Cardiac muscle cell (in vitro differentiated cells and primary cell): ENCODE results near the gene FBLN1. TPM values are rescaled to one million over a fixed set of nuclear protein-coding genes. Genes with fewer than 3 reads are reported as not detected.
A peak's percentile ranks its signal among the peaks of the same experiment; 100 is the strongest.
"Not testable (repeated sequence)": the region's sequence is repeated elsewhere in the genome, so short reads cannot be mapped to it uniquely, and the experiment has no call there.

Experiments used
- DNase-seq, 2 donors: peaks; one replicate each; pipeline versions ENCODE4 v3.0.0 to v3.0.0-alpha.2; 2010 to 2017; ENCODE audit warnings: low read depth in 1 of 2, low spot score in 1 of 2
- H3K27ac ChIP-seq: fragments of 200-600 bp; sonication (generic); 2 replicates; pipeline ENCODE4 v1.5.1; 2016
- H3K27me3 ChIP-seq: fragments of 200-600 bp; sonication (generic); 2 replicates; pipeline ENCODE4 v1.6.0; 2016; ENCODE audit warnings: control low read depth
- H3K36me3 ChIP-seq: fragments of 200-600 bp; sonication (generic); 2 replicates; pipeline ENCODE4 v1.5.1; 2016; ENCODE audit warnings: control low read depth
- H3K4me1 ChIP-seq: fragments of 200-600 bp; sonication (generic); 2 replicates; pipeline ENCODE4 v1.8.1; 2017; ENCODE audit warnings: low read depth, mild to moderate bottlenecking, mixed run types
- H3K4me3 ChIP-seq: fragments of 200-600 bp; sonication (generic); 2 replicates; pipeline ENCODE4 v1.5.1; 2016; ENCODE audit warnings: mild to moderate bottlenecking
- H3K9me3 ChIP-seq: fragments of 200-600 bp; sonication (generic); 2 replicates; pipeline ENCODE4 v1.5.1; 2017; ENCODE audit warnings: low read depth, mild to moderate bottlenecking, control low read depth
- CTCF ChIP-seq: IDR thresholded peaks from 2 replicates; pipeline ENCODE4 v1.5.1; 2012; ENCODE audit warnings: low read depth, mild to moderate bottlenecking, low read length
- polyA plus RNA-seq: library from polyadenylated mRNA; unstranded; fragments of >200 nt; fragmentation: Nextera tagmentation; extraction: Ambion mirVana; gene quantifications from 2 replicates; pipeline ENCODE4 v1.2.1, GENCODE V29; 2016
- total RNA-seq: library from RNA; depleted of rRNA; stranded (reverse); fragments of >200 nt; gene quantifications from 2 replicates; pipeline ENCODE4 v1.2.3, GENCODE V29; 2016

FBLN1 gene
- total and polyA plus RNA-seq, 2 experiments from 2014 or later: 53.8 to 55.7 TPM

GRCh38 chr22:45554040-45554406 is 51.3 kb downstream of the FBLN1 start:
- no peaks in the 10 kb centered on the region for H3K36me3 ChIP-seq
- TF ChIP-seq CTCF: no peak
- H3K4me3 ChIP-seq: no peak overlapping the region
- H3K4me1 ChIP-seq: peaks cover 6% of the 10 kb centered on the region
- H3K27me3 ChIP-seq: no peaks in the 10 kb centered on the region
- no peak overlapping the region for H3K27ac ChIP-seq
- H3K9me3 ChIP-seq: no peaks in the 10 kb centered on the region
- DNase-seq: no peak

- H3K4me3 ChIP-seq: no peak overlapping the region
- TF ChIP-seq CTCF: no peak
- H3K27ac ChIP-seq: no peak overlapping the region
- DNase-seq: no peak
- no peaks in the 10 kb centered on the region for H3K27me3 ChIP-seq
- no peaks in the 10 kb centered on the region for H3K9me3 ChIP-seq
- H3K4me1 ChIP-seq: no peaks in the 10 kb centered on the region
- H3K36me3 ChIP-seq: no peaks in the 10 kb centered on the region
Observed at GRCh38 chr22:45554861-45555260, 52.2 kb downstream of the FBLN1 start.

- H3K36me3 ChIP-seq, H3K27me3 ChIP-seq, H3K4me3 ChIP-seq, H3K27ac ChIP-seq, H3K9me3 ChIP-seq, H3K4me1 ChIP-seq: not testable (repeated sequence)
- peak in 1 of 2 donors; percentile 39 for DNase-seq
Observed at GRCh38 chr22:45557926-45558325, 55.2 kb downstream of the FBLN1 start.

GRCh38 chr22:45560092-45560491 is 57.4 kb downstream of the FBLN1 start:
- not testable (repeated sequence) for H3K9me3 ChIP-seq, H3K4me1 ChIP-seq, H3K27ac ChIP-seq, DNase-seq, H3K36me3 ChIP-seq, H3K4me3 ChIP-seq, H3K27me3 ChIP-seq

GRCh38 chr22:45560761-45561160 is 58.1 kb downstream of the FBLN1 start:
- not testable (repeated sequence) for H3K4me3 ChIP-seq, DNase-seq, H3K9me3 ChIP-seq, H3K27me3 ChIP-seq, H3K36me3 ChIP-seq, H3K27ac ChIP-seq, H3K4me1 ChIP-seq

- no peaks in the 10 kb centered on the region for H3K4me1 ChIP-seq
- no peaks in the 10 kb centered on the region for H3K36me3 ChIP-seq
- H3K4me3 ChIP-seq: no peak overlapping the region
- DNase-seq: no peak
- no peak overlapping the region for H3K27ac ChIP-seq
- TF ChIP-seq CTCF: no peak
- H3K27me3 ChIP-seq: no peaks in the 10 kb centered on the region
- no peaks in the 10 kb centered on the region for H3K9me3 ChIP-seq
Observed at GRCh38 chr22:45562102-45562501, 59.4 kb downstream of the FBLN1 start.

DNA sequence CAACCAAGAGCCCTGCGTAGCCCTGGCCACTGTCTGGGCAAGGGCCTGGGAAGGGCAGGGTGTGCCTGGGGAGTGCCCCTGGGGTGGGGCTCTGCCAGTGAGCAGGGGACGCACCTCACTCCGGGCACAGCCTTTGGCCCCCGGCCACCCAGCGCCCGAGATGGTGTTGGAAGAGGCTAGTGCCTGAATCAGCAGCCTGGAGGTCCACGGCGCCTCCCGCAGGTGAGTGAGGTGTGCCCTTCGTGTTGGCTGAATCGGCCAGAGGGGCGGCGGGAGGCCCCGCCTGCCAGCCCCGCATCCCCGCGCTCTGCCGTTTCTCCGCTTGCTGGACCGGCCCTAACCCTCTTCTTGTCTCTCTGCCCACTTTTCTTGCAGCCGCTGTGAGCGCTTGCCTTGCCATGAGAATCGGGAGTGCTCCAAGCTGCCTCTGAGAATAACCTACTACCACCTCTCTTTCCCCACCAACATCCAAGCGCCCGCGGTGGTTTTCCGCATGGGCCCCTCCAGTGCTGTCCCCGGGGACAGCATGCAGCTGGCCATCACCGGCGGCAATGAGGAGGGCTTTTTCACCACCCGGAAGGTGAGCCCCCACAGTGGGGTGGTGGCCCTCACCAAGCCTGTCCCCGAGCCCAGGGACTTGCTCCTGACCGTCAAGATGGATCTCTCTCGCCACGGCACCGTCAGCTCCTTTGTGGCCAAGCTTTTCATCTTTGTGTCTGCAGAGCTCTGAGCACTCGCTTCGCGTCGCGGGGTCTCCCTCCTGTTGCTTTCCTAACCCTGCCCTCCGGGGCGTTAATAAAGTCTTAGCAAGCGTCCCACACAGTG is 60.1 kb downstream of the FBLN1 start:
- DNase-seq: no peak
- Histone ChIP-seq H3K9me3 (no peaks in the 10 kb centered on the region), H3K36me3 (no peaks in the 10 kb centered on the region), H3K27ac (no peak overlapping the region), H3K4me1 (no peaks in the 10 kb centered on the region), H3K27me3 (no peaks in the 10 kb centered on the region), H3K4me3 (no peak overlapping the region)
- TF ChIP-seq CTCF: no peak
